Measurements from ENCODE around the gene ADARB2. TPM values are rescaled to one million over a fixed set of nuclear protein-coding genes. Genes with fewer than 3 reads are reported as not detected.
"Not testable (repeated sequence)": the region's sequence is repeated elsewhere in the genome, so short reads cannot be mapped to it uniquely, and the experiment has no call there.

ADARB2 gene
- total and polyA plus RNA-seq, 7 donors, result 0.05 to 0.39 (median 0.15) TPM; not detected in 2

DNA sequence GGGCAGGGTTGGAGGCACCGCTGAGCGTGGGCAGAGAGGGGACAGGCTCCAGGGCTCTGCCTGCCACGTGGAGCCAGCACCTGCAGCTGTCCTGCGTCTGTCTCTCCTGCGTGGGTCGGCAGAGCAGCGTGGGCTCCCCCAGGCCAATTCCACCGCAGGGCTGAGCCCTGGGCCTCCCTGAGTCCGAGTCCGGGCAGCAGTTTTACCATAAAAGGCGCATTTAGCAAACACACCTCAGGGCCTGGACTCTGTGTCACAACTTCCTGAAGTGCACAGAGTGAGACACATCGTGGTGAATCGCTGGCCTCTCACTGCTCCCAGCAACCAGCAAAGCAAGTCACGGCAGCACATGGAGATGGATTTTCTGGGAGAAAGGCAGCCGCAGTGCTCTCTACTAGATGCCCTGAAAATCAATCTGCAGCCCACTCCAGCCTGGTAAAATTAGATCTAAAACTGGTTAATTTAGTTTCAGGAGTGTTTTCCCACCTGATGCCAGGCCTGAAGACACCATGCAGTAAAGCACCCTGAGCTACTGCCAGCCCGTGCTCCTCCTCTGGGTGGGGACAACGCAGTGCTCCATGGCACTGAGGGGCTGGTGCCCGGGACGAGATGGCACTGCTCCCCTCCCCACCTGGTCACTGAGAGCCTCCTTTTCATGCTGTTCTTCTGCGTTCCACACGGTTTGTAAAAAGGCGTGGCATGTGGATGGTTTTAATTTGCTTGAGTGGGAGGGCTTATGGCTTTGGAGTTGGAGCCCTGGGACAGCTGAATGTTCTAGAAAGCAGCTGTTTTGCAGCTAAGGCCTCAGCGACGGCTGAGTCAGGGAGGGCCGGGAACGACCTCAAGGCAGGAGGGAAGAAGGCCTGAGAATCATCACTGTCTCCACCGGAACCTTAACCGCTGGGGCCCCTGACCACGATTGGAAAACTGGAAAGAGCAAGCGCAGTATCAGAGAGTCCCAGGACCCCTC, 336.9 kb downstream of the ADARB2 start:
- no peaks in the 10 kb centered on the region for H3K9me3 ChIP-seq
- ATAC-seq (no peak), DNase-seq (no peak)
- H3K27ac ChIP-seq, result no peak overlapping the region
- peaks cover 0 to 2% (median 0%) of the 10 kb centered on the region in 3 donors for H3K27me3 ChIP-seq (ENCODE audit: insufficient read depth in 3 of 3, low read length in 2 of 3)
- no peaks in the 10 kb centered on the region for H3K4me1 ChIP-seq
- 36 to 47% (median 39%) methylated on average over 29 to 30 of the region's 30 CpGs for WGBS, 3 donors
- H3K36me3 ChIP-seq (ENCODE audit: insufficient read depth in 1 of 2, low read depth in 1 of 2), result no peaks in the 10 kb centered on the region
- H3K4me3 ChIP-seq, result no peak overlapping the region
- intact Hi-C loops (cut with DNase I), result no loop called here
- no peak for TF ChIP-seq CTCF (IDR thresholded peaks at IDR 0.05)

GRCh38 chr10:1399431-1400100, 337.8 kb downstream of the ADARB2 start:
- Histone ChIP-seq H3K27ac (no peak overlapping the region), H3K4me1 (no peaks in the 10 kb centered on the region), H3K36me3 (ENCODE audit: insufficient read depth in 1 of 2, low read depth in 1 of 2) (no peaks in the 10 kb centered on the region), H3K9me3 (no peaks in the 10 kb centered on the region), H3K4me3 (no peak overlapping the region), H3K27me3 (ENCODE audit: insufficient read depth in 3 of 3, low read length in 2 of 3) (peaks cover 0 to 2% (median 0%) of the 10 kb centered on the region in 3 donors)
- DNase-seq (no peak), ATAC-seq (no peak)
- TF ChIP-seq CTCF (IDR thresholded peaks at IDR 0.05), result no peak
- intact Hi-C loops (cut with DNase I), result no loop called here
- 78 to 82% (median 80%) methylated on average over 11 of the region's 11 CpGs for WGBS, 3 donors

GRCh38 chr10:1398626-1399410, 338.5 kb downstream of the ADARB2 start:
- no peak for ATAC-seq
- H3K27me3 ChIP-seq (ENCODE audit: insufficient read depth in 3 of 3, low read length in 2 of 3), result peaks cover 0 to 2% (median 0%) of the 10 kb centered on the region in 3 donors

DNA sequence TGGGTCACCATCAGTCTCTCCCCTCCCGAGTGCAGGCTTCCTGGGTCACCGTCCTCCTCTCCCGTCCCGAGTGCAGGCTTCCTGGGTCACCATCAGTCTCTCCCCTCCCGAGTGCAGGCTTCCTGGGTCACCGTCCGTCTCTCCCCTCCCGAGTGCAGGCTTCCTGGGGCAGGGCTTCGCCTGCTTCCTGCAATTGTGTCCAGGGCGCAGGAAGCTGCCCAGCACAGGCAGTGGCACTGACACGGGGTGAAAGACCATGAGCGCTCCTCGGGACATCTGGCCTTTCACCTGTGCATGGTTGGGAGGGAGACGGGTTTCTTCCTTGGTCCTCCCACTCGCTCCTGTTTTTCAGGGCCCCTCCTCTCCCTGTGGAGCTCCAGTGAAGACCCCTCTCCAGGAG, 339.2 kb downstream of the ADARB2 start:
- H3K9me3 ChIP-seq; H3K27ac ChIP-seq; H3K4me3 ChIP-seq; H3K4me1 ChIP-seq; intact Hi-C loops (cut with DNase I); H3K36me3 ChIP-seq (ENCODE audit: insufficient read depth in 1 of 2, low read depth in 1 of 2); ATAC-seq; DNase-seq; H3K27me3 ChIP-seq (ENCODE audit: insufficient read depth in 3 of 3, low read length in 2 of 3): not testable (repeated sequence)
- 62 to 77% (median 70%) methylated on average over 15 of the region's 15 CpGs for WGBS, 3 donors

More at GRCh38 chr10:1398626-1399410, 338.5 kb downstream of the ADARB2 start:
- intact Hi-C loops (cut with DNase I), result no loop called here
- Histone ChIP-seq H3K27ac (no peak overlapping the region), H3K9me3 (no peaks in the 10 kb centered on the region), H3K4me3 (no peak overlapping the region), H3K4me1 (no peaks in the 10 kb centered on the region), H3K36me3 (ENCODE audit: insufficient read depth in 1 of 2, low read depth in 1 of 2) (no peaks in the 10 kb centered on the region)
- WGBS, 3 donors, result 87 to 93% (median 91%) methylated on average over 19 of the region's 19 CpGs
- TF ChIP-seq CTCF (IDR thresholded peaks at IDR 0.05), result no peak
- no peak for DNase-seq
